Psoas muscle (tissue), 8 donors: Measurements from ENCODE around the gene SLC22A14. TPM values are rescaled to one million over a fixed set of nuclear protein-coding genes. Genes with fewer than 3 reads are reported as not detected.

ENCODE experiments used
- ATAC-seq, 4 donors: fragments of 200-7000 bp; cut with Tn5 transposase; one replicate each; pipeline ENCODE4 v1.9.1; 2020; ENCODE audit warnings: moderate library complexity in 3 of 4, mild to moderate bottlenecking in 2 of 4
- DNase-seq, 2 donors: peaks; one replicate each; pipeline ENCODE4 v3.0.0-alpha.2; 2020
- H3K27ac ChIP-seq: fragments of 200-600 bp; one replicate; pipeline ENCODE4 v1.8.0; 2022
- H3K27me3 ChIP-seq, 3 donors: fragments of 200-600 bp in 1 of 3; one replicate each; pipeline versions ENCODE4 v1.6.1 to v1.8.0; 2013 to 2022; ENCODE audit warnings: low read length in 2 of 3, mild to moderate bottlenecking in 2 of 3, moderate library complexity in 1 of 3; ENCODE audit not compliant: insufficient read depth in 3 of 3
- H3K36me3 ChIP-seq, 2 donors: fragments of 200-600 bp in 1 of 2; one replicate each; pipeline versions ENCODE4 v1.6.1 to v1.8.0; 2013 to 2022; ENCODE audit warnings: low read depth in 1 of 2, mild to moderate bottlenecking in 1 of 2, moderate library complexity in 1 of 2; ENCODE audit not compliant: insufficient read depth in 1 of 2
- H3K4me1 ChIP-seq: fragments of 200-600 bp; one replicate; pipeline ENCODE4 v1.8.0; 2022
- H3K4me3 ChIP-seq: fragments of 200-600 bp; one replicate; pipeline ENCODE4 v1.8.0; 2022; ENCODE audit warnings: mild to moderate bottlenecking
- H3K9me3 ChIP-seq: fragments of 200-600 bp; one replicate; pipeline ENCODE4 v1.8.0; 2022
- CTCF ChIP-seq: fragments of 200-600 bp; IDR thresholded peaks from one replicate; pipeline ENCODE4 v1.8.0; 2022; ENCODE audit warnings: antibody characterized with exemption
- WGBS, 3 donors: extraction: QIAGEN DNeasy Blood & Tissue Kit; methylation state at CpG; one replicate each; pipeline versions ENCODE4 v1.1.6 to v1.1.7; 2013; 5-methylcytosine and 5-hydroxymethylcytosine counted together
- intact Hi-C, 2 donors: fragments of 100-400 bp; cut with DNase I; formaldehyde crosslinking; loops; one replicate each; pipeline versions ENCODE4 v1.11.0 to v1.14.2; 2022
- polyA plus RNA-seq, 3 donors: library from polyadenylated mRNA; stranded (reverse); fragments of 200-250 nt; gene quantifications; one replicate each; pipeline ENCODE4 v1.2.3, GENCODE V29; 2013
- total RNA-seq, 4 donors: library from RNA; stranded (reverse); fragmentation: NEBNext Ultra II Directional in 2 of 4; extraction: Animal tissue kit (Norgen Biotek cat#: 25700) in 2 of 4; gene quantifications; one replicate each; pipeline versions ENCODE4 v1.2.1 to v1.2.4, GENCODE V29; 2021 to 2023
- donor health status: healthy with polysubstance abuse.
- donor health status: DM: no; HTN: no; CAD: no; lungs with moderate emphysema.
- donor health status: Bipolar disorder and iron deficiency.
- donor health status: healthy.
- donor health status: DM: yes; HTN: yes; CAD: no.
- donor health status: DM: no; HTN: no; CAD: no.
- donor health status: DM: no; HTN: no; CAD: no.
- donor health status: DM: yes; HTN: yes; CAD: no.

The SLC22A14 gene
- total and polyA plus RNA-seq, 7 donors = 0.08 to 0.64 (median 0.26) TPM

GRCh38 chr3:38267662-38268061, 14.4 kb upstream of the SLC22A14 start:
- ATAC-seq (no peak), DNase-seq (no peak)
- Histone ChIP-seq H3K27ac (no peak overlapping the region), H3K4me1 (peaks cover 14% of the 10 kb centered on the region), H3K9me3 (no peaks in the 10 kb centered on the region), H3K4me3 (no peak overlapping the region), H3K27me3 (no peaks in the 10 kb centered on the region), H3K36me3 (peaks cover 0 to 4% of the 10 kb centered on the region in 2 donors)
- 72 to 88% (median 83%) methylated on average over 2 of the region's 2 CpGs for WGBS, 3 donors
- TF ChIP-seq CTCF = no peak
- intact Hi-C loops = no loop called here

GRCh38 chr3:38268087-38268486, 14.0 kb upstream of the SLC22A14 start:
- Histone ChIP-seq H3K9me3 (no peaks in the 10 kb centered on the region), H3K4me3 (no peak overlapping the region), H3K27ac (no peak overlapping the region), H3K4me1 (peaks cover 14% of the 10 kb centered on the region), H3K27me3 (no peaks in the 10 kb centered on the region), H3K36me3 (peaks cover 0 to 4% of the 10 kb centered on the region in 2 donors)
- no peak for TF ChIP-seq CTCF
- ATAC-seq = no peak
- WGBS, 3 donors = 78 to 83% (median 80%) methylated on average over 5 of the region's 5 CpGs
- DNase-seq = no peak
- intact Hi-C loops = no loop called here

- H3K27me3 ChIP-seq = no peaks in the 10 kb centered on the region
- intact Hi-C loops = no loop called here
- ATAC-seq (no peak), DNase-seq (no peak)
- no peak overlapping the region for H3K27ac ChIP-seq
- 76 to 86% (median 84%) methylated on average over 1 of the region's 1 CpG for WGBS, 3 donors
- H3K4me1 ChIP-seq = peaks cover 14% of the 10 kb centered on the region
- TF ChIP-seq CTCF = no peak
- no peak overlapping the region for H3K4me3 ChIP-seq
- H3K9me3 ChIP-seq = no peaks in the 10 kb centered on the region
- peaks cover 0 to 4% of the 10 kb centered on the region in 2 donors for H3K36me3 ChIP-seq
Measured at GRCh38 chr3:38268522-38268921, 13.6 kb upstream of the SLC22A14 start.

GRCh38 chr3:38270606-38271005, 11.5 kb upstream of the SLC22A14 start:
- intact Hi-C loops = no loop called here

More at GRCh38 chr3:38270606-38271005, 11.5 kb upstream of the SLC22A14 start:
- peaks cover 0 to 17% of the 10 kb centered on the region in 2 donors for H3K36me3 ChIP-seq
- TF ChIP-seq CTCF = no peak
- no peaks in the 10 kb centered on the region for H3K4me1 ChIP-seq
- H3K27ac ChIP-seq = no peak overlapping the region
- DNase-seq (no peak), ATAC-seq (no peak)
- no peak overlapping the region for H3K4me3 ChIP-seq
- H3K27me3 ChIP-seq = no peaks in the 10 kb centered on the region
- WGBS, 3 donors = 89 to 91% (median 90%) methylated on average over 3 of the region's 3 CpGs
- no peaks in the 10 kb centered on the region for H3K9me3 ChIP-seq
